GM12878 (cell line): ENCODE results near the gene STAG1. TPM values are rescaled to one million over a fixed set of nuclear protein-coding genes. Genes with fewer than 3 reads are reported as not detected.
"Not testable (repeated sequence)": the region's sequence is repeated elsewhere in the genome, so short reads cannot be mapped to it uniquely, and the experiment has no call there.

Experiments
- ATAC-seq: fragments of 200-7000 bp; cut with Tn5 transposase; 3 replicates; pipeline ENCODE4 v1.9.1; 2020; ENCODE audit warnings: mild to moderate bottlenecking, moderate library complexity
- BruUV-seq: library from RNA; stranded (reverse); fragments of 400-500 nt; replicated peaks from 2 replicates; lab custom pipeline; 2021; lab: Mats Ljungman, UMichigan
- CTCF ChIA-PET: fragments of 300-600 bp; sonication (Branson Sonifier 250); formaldehyde crosslinking; extraction: SDS; loops from one replicate; lab custom pipeline; 2021; ENCODE audit warnings: inconsistent platforms; lab: Yijun Ruan, JAX
- POLR2A ChIA-PET: fragments of 350-600 bp; formaldehyde crosslinking; extraction: SDS; loops from one replicate; lab custom pipeline; 2021; ENCODE audit warnings: inconsistent platforms; lab: Charles Lee
- RAD21 ChIA-PET: fragments of 300-600 bp; sonication (Branson Sonifier 250); formaldehyde crosslinking; loops from one replicate; lab custom pipeline; 2023; ENCODE audit warnings: antibody characterized with exemption; ENCODE audit not compliant: unreplicated experiment; lab: Charles Lee
- SMC1A ChIA-PET: fragments of 300-600 bp; sonication (Branson Sonifier 250); formaldehyde crosslinking; loops from one replicate; lab custom pipeline; 2023; ENCODE audit not compliant: unreplicated experiment, uncharacterized antibody; lab: Charles Lee
- DNase-seq: peaks from one replicate; pipeline ENCODE4 v3.0.0-alpha.2; 2011; ENCODE audit warnings: low read depth, low spot score
- FAIRE-seq: peaks from 3 replicates; lab custom pipeline; 2011; peaks lifted over from hg19 to GRCh38; lab: Jason Lieb, UNC
- H2AFZ ChIP-seq: 2 replicates; pipeline ENCODE4 v1.6.0; 2011; ENCODE audit warnings: low read depth, low read length, control low read depth; ENCODE audit not compliant: control insufficient read depth
- H3K27ac ChIP-seq: 2 replicates; pipeline ENCODE4 v1.5.1; 2011; ENCODE audit warnings: control low read depth; ENCODE audit not compliant: control insufficient read depth, insufficient read depth
- H3K27me3 ChIP-seq, 2 experiments: replicated peaks in 1 of 2; 2 replicates each; pipeline versions ENCODE4 v1.6.0 to v1.6.1; 2011; ENCODE audit warnings: low read length in 1 of 2; ENCODE audit not compliant: control insufficient read depth in 2 of 2, insufficient read depth in 2 of 2
- H3K36me3 ChIP-seq, 2 experiments: 2 replicates each; pipeline ENCODE4 v1.5.1; 2011; ENCODE audit warnings: low read length in 1 of 2; ENCODE audit not compliant: control insufficient read depth in 2 of 2, insufficient read depth in 2 of 2
- H3K4me1 ChIP-seq: 2 replicates; pipeline ENCODE4 v1.6.1; 2011; ENCODE audit warnings: mild to moderate bottlenecking, low read length, moderate library complexity, mixed read lengths; ENCODE audit not compliant: control insufficient read depth, insufficient read depth
- H3K4me2 ChIP-seq: 2 replicates; pipeline ENCODE4 v1.6.0; 2011; ENCODE audit warnings: control low read depth; ENCODE audit not compliant: control insufficient read depth, insufficient read depth
- H3K4me3 ChIP-seq: fragments of 200-600 bp; sonication (generic); 2 replicates; pipeline ENCODE4 v1.5.1; 2016
- H3K79me2 ChIP-seq: 2 replicates; pipeline ENCODE4 v1.6.0; 2011; ENCODE audit warnings: low read length; ENCODE audit not compliant: control insufficient read depth, insufficient read depth
- H3K9ac ChIP-seq: 2 replicates; pipeline ENCODE4 v1.8.0; 2011; ENCODE audit warnings: low read length, control low read depth, mixed read lengths; ENCODE audit not compliant: control insufficient read depth, insufficient read depth
- H3K9me3 ChIP-seq: replicated peaks from 3 replicates; pipeline ENCODE4 v1.5.1; 2011; ENCODE audit warnings: mild to moderate bottlenecking, low read length; ENCODE audit not compliant: control insufficient read depth, insufficient read depth
- H4K20me1 ChIP-seq: 2 replicates; pipeline ENCODE4 v1.6.0; 2011; ENCODE audit not compliant: control insufficient read depth, insufficient read depth
- JUNB ChIP-seq: IDR thresholded peaks from 2 replicates; pipeline ENCODE4 v1.6.1; 2016; ENCODE audit warnings: antibody characterized with exemption, mild to moderate bottlenecking
- LARP7 ChIP-seq: fragments of 450-650 bp; IDR thresholded peaks from 2 replicates; pipeline ENCODE4 v1.6.1; 2017; ENCODE audit warnings: mild to moderate bottlenecking
- NR2C1 ChIP-seq: fragments of 450-650 bp; IDR thresholded peaks from 2 replicates; pipeline ENCODE4 v1.6.1; 2017; ENCODE audit warnings: antibody characterized with exemption, mild to moderate bottlenecking, moderate library complexity
- PAX8 ChIP-seq: fragments of 450-650 bp; IDR thresholded peaks from 2 replicates; pipeline ENCODE4 v1.6.1; 2017; ENCODE audit warnings: mild to moderate bottlenecking, moderate library complexity
- POLR2AphosphoS5 ChIP-seq: IDR thresholded peaks from 2 replicates; pipeline ENCODE4 v1.6.1; 2011; ENCODE audit warnings: mild to moderate bottlenecking, low read length, inconsistent platforms
- WGBS: methylation state at CpG from one replicate; pipeline ENCODE4 v1.1.6; 2016; ENCODE audit warnings: low lambda C conversion rate; ENCODE audit not compliant: insufficient replicate concordance, insufficient coverage; ENCODE audit errors: missing lambda C conversion rate; 5-methylcytosine and 5-hydroxymethylcytosine counted together
- in situ Hi-C: fragments of 300-500 bp; cut with MboI; formaldehyde crosslinking; loops from 9 replicates; pipeline ENCODE4 v1.14.3; 2018; ENCODE audit warnings: mixed read lengths
- intact Hi-C: fragments of 100-400 bp; cut with micrococcal nuclease; formaldehyde crosslinking; loops from one replicate; pipeline ENCODE4 v1.14.2; 2022; ENCODE audit not compliant: unreplicated experiment
- polyA plus RNA-seq, 11 experiments: library from polyadenylated mRNA; depleted of rRNA in 4 of 11; unstranded in 6 of 11; stranded (reverse) in 5 of 11; fragments of >200 nt; fragmentation: Nextera tagmentation in 4 of 11; fragmentation: Illumina TruSeq in 1 of 11; extraction: Ambion mirVana in 4 of 11; extraction: Trizol in 1 of 11; gene quantifications; 1 replicate in 1 of 11; 2 replicates in 10 of 11; pipeline versions ENCODE4 v1.2.1 to v1.2.3, GENCODE V29; 2011 to 2016; ENCODE audit warnings: inconsistent platforms in 2 of 11, missing spikeins in 2 of 11, low read depth in 1 of 11
- total RNA-seq, 4 experiments: library from RNA; depleted of rRNA in 3 of 4; stranded (reverse); fragments of >200 nt in 3 of 4; fragmentation: Illumina TruSeq in 1 of 4; extraction: Trizol in 1 of 4; gene quantifications; 2 replicates each; pipeline versions ENCODE4 v1.2.1 to v1.2.3, GENCODE V29; 2013 to 2021
- TF ChIP-seq, protein P1 (sequence below): fragments of 450-650 bp; IDR thresholded peaks from 2 replicates; pipeline ENCODE4 v1.6.1; 2014; ENCODE audit warnings: mild to moderate bottlenecking
- TF ChIP-seq, protein P2 (sequence below): fragments of 450-650 bp; formaldehyde crosslinking; IDR thresholded peaks from 2 replicates; pipeline ENCODE4 v1.4.0; 2022; ENCODE audit warnings: mild to moderate bottlenecking, moderate library complexity
- TF ChIP-seq, protein P3 (sequence below), 3 experiments: IDR thresholded peaks in 2 of 3; conservative IDR thresholded peaks in 1 of 3; 2 replicates each; pipeline ENCODE4 v1.5.1; 2011; ENCODE audit warnings: low read depth in 3 of 3, low read length in 3 of 3, mild to moderate bottlenecking in 3 of 3, control low read depth in 2 of 3, moderate library complexity in 2 of 3, inconsistent platforms in 1 of 3, mixed read lengths in 1 of 3; ENCODE audit not compliant: control insufficient read depth in 2 of 3, insufficient read depth in 1 of 3; ENCODE audit errors: extremely low read depth in 1 of 3

The STAG1 gene
- total and polyA plus RNA-seq, 10 of the 15 experiments (the other 5 are each of a cell fraction or from before 2014, with no cell fraction given), result 4.4 to 30.1 (median 20.2) TPM

DNA sequence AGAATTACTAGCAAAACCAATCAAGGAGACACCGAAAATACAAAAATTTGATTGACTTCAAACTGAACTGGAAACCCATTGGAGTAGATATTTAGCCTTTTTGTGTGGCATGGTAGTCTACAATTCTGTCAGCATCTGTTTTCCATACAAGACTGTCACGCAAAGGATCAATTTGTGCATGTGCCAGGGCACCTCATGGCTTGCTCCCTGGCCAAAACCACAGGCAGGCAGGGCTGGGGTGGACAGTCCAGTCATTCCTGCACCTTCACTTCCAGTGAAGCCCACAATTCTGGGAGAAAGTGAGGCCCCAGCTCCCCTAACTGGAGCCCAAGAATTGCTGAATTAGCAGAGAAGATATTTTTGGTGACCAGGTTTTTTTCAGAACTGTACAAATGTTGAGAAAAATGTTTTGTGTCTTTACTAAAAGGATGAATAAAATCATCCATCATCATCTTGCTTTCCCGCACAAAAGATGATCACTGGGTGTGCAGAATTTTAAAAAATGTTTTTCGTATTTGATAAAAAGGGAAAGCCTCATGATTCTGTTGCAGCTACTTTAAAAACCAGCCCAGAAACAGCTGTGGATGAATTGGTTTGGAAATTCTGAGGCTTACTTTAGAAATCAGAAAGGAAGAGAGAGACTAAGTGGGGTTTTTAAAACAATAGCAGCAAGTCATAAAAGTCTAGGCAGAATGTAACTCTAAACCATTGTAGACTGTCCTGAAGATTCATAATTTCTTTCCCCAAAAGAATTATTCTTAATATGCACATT, 415.7 kb downstream of the STAG1 start (continued):
- TF ChIP-seq, protein P1, sequence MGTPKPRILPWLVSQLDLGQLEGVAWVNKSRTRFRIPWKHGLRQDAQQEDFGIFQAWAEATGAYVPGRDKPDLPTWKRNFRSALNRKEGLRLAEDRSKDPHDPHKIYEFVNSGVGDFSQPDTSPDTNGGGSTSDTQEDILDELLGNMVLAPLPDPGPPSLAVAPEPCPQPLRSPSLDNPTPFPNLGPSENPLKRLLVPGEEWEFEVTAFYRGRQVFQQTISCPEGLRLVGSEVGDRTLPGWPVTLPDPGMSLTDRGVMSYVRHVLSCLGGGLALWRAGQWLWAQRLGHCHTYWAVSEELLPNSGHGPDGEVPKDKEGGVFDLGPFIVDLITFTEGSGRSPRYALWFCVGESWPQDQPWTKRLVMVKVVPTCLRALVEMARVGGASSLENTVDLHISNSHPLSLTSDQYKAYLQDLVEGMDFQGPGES, result no peak
- TF ChIP-seq, protein P2, sequence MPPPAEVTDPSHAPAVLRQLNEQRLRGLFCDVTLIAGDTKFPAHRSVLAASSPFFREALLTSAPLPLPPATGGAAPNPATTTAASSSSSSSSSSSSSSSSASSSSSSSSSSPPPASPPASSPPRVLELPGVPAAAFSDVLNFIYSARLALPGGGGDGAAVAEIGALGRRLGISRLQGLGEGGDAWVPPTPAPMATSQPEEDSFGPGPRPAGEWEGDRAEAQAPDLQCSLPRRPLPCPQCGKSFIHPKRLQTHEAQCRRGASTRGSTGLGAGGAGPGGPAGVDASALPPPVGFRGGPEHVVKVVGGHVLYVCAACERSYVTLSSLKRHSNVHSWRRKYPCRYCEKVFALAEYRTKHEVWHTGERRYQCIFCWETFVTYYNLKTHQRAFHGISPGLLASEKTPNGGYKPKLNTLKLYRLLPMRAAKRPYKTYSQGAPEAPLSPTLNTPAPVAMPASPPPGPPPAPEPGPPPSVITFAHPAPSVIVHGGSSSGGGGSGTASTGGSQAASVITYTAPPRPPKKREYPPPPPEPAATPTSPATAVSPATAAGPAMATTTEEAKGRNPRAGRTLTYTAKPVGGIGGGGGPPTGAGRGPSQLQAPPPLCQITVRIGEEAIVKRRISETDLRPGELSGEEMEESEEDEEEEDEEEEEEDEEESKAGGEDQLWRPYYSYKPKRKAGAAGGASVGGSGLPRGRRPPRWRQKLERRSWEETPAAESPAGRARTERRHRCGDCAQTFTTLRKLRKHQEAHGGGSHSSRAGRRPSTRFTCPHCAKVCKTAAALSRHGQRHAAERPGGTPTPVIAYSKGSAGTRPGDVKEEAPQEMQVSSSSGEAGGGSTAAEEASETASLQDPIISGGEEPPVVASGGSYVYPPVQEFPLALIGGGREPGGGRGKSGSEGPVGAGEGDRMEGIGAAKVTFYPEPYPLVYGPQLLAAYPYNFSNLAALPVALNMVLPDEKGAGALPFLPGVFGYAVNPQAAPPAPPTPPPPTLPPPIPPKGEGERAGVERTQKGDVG (CRISPR knock-in tag), result no peak
- no peak for TF ChIP-seq JUNB
- TF ChIP-seq, protein P3, sequence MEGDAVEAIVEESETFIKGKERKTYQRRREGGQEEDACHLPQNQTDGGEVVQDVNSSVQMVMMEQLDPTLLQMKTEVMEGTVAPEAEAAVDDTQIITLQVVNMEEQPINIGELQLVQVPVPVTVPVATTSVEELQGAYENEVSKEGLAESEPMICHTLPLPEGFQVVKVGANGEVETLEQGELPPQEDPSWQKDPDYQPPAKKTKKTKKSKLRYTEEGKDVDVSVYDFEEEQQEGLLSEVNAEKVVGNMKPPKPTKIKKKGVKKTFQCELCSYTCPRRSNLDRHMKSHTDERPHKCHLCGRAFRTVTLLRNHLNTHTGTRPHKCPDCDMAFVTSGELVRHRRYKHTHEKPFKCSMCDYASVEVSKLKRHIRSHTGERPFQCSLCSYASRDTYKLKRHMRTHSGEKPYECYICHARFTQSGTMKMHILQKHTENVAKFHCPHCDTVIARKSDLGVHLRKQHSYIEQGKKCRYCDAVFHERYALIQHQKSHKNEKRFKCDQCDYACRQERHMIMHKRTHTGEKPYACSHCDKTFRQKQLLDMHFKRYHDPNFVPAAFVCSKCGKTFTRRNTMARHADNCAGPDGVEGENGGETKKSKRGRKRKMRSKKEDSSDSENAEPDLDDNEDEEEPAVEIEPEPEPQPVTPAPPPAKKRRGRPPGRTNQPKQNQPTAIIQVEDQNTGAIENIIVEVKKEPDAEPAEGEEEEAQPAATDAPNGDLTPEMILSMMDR (IDR thresholded peaks at IDR 0.05 in 2 of 3, conservative IDR thresholded peaks at IDR 0.05 in 1 of 3; ENCODE audit: control insufficient read depth in 2 of 3, extremely low read depth in 1 of 3, insufficient read depth in 1 of 3, low read depth in 3 of 3, low read length in 3 of 3), result no peak
- TF ChIP-seq LARP7, result no peak
- TF ChIP-seq POLR2AphosphoS5, result no peak
- TF ChIP-seq NR2C1, result no peak
- no peak for TF ChIP-seq PAX8

DNA sequence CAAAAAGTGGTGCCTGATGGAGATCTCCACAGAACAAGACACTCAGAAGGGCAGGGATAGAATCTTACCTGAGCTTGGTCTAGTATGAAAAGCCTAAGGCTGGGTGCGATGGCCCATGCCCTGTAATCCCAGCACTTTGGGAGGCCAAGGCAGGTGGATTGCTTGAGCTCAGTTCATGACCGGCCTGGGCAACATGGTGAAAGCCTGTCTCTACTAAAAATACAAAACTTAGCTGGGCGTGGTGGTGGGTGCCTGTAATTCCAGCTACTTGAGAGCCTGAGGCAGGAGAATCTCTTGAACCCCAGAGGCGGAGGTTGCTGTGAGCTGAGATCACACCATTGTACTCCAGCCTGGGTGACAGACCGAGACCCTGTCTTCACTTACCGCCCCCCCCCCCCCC, 417.5 kb downstream of the STAG1 start:
- H3K79me2 ChIP-seq, H3K27ac ChIP-seq, POLR2A ChIA-PET, BruUV-seq, H3K4me1 ChIP-seq, H3K27me3 ChIP-seq, H3K9ac ChIP-seq, H3K9me3 ChIP-seq, H3K4me2 ChIP-seq, H3K36me3 ChIP-seq, H2AFZ ChIP-seq, ATAC-seq, DNase-seq, H3K4me3 ChIP-seq, FAIRE-seq, in situ Hi-C loops, H4K20me1 ChIP-seq: not testable (repeated sequence)
- ChIA-PET RAD21 (interaction anchor here (0.7 to 1.1 kb wide), 2 partner anchors 8 to 260 kb away, joined by 3 to 5 read pairs; no protein-coding TSS in a partner anchor), CTCF (interaction anchor here (1.3 to 2.1 kb wide), 3 partner anchors 17 to 260 kb away, joined by 3 to 11 read pairs (median 5); no protein-coding TSS in a partner anchor), SMC1A (interaction anchor here (1.8 kb wide), 1 partner anchor 418 kb away, joined by 5 read pairs; the partner anchor contains the start of gene STAG1)
- 100% methylated on average over 6 of the region's 6 CpGs for WGBS
- intact Hi-C loops, result loop anchor here (5.0 kb wide), 1 partner anchor 262 kb away; no protein-coding TSS in a partner anchor
